ENCODE data around the gene NUDT16L1. TPM values are rescaled to one million over a fixed set of nuclear protein-coding genes. Genes with fewer than 3 reads are reported as not detected.

The NUDT16L1 gene
- total and polyA plus RNA-seq, 2 of the 4 experiments (the other 2 are of a cell fraction), result 22.9 to 44.3 TPM

GRCh38 chr16:4651827-4652226 is 41.5 kb upstream of the NUDT16L1 start:
- H2BK120ac ChIP-seq (ENCODE audit: low read depth, low read length), result no peak overlapping the region
- TF ChIP-seq CTCF (conservative IDR thresholded peaks at IDR 0.05; ENCODE audit: low read depth, low read length) (no peak), CHD1 (IDR thresholded peaks at IDR 0.05; ENCODE audit: low read depth, low read length) (no peak)
- H2AK9ac ChIP-seq (replicated peaks; ENCODE audit: low read depth, low read length, poor library complexity), result peak overlapping the region; percentile 42
- POLR2A ChIA-PET (ENCODE audit: unreplicated experiment), result no interaction called here
- no peak overlapping the region for H3K14ac ChIP-seq (replicated peaks; ENCODE audit: low read depth, low read length)
- no peak overlapping the region for H3K18ac ChIP-seq (ENCODE audit: low read depth, low read length)
- no peak overlapping the region for H3K23ac ChIP-seq (ENCODE audit: low read depth, low read length)
- no peaks in the 10 kb centered on the region for H3K27me3 ChIP-seq (ENCODE audit: control insufficient read depth, insufficient read depth, low read length)
- no peak overlapping the region for H4K8ac ChIP-seq (ENCODE audit: low read depth in 2 of 2, low read length in 2 of 2)
- no peak overlapping the region for H2BK20ac ChIP-seq (ENCODE audit: low read depth, low read length)
- peaks cover 55% of the 10 kb centered on the region for H3K36me3 ChIP-seq (ENCODE audit: control insufficient read depth, insufficient read depth, low read length)
- no peak overlapping the region for H2AFZ ChIP-seq (replicated peaks; ENCODE audit: low read length, poor library complexity)
- no peak overlapping the region for H3K27ac ChIP-seq (ENCODE audit: insufficient read depth, low read length)
- no peak for DNase-seq
- no peak overlapping the region for H3K4ac ChIP-seq (ENCODE audit: low read depth, low read length)
- BruUV-seq (replicated peaks), result no TSS peak
- peaks cover 6 to 40% of the 10 kb centered on the region in 2 experiments; a peak in 3 of 4 replicates for H3K79me1 ChIP-seq (ENCODE audit: low read depth in 1 of 2, low read length in 2 of 2)
- dilution Hi-C loops (cut with HindIII; ENCODE audit: low sequenced_read_pairs, unreplicated experiment), result no loop called here
- H2AK5ac ChIP-seq (ENCODE audit: low read depth, low read length), result no peak overlapping the region
- no peaks in the 10 kb centered on the region for H3K4me1 ChIP-seq (ENCODE audit: control insufficient read depth, insufficient read depth, low read length)
- intact Hi-C loops (cut with micrococcal nuclease), result no loop called here
- H2BK15ac ChIP-seq (ENCODE audit: low read depth, low read length), result no peak overlapping the region
- CTCF ChIA-PET, result no interaction called here
- no peaks in the 10 kb centered on the region for H3K9me3 ChIP-seq (ENCODE audit: control insufficient read depth, insufficient read depth, low read length)
- H4K20me1 ChIP-seq (ENCODE audit: insufficient read depth, low read length), result peaks cover 42% of the 10 kb centered on the region
- ATAC-seq (ENCODE audit: low read depth), result no peak
- no peak overlapping the region for H2BK5ac ChIP-seq (ENCODE audit: low read depth, low read length, poor library complexity, severe bottlenecking)
- no peak overlapping the region for H3K9ac ChIP-seq (ENCODE audit: low read depth, low read length)
- H3K9me1 ChIP-seq (ENCODE audit: insufficient read depth, low read length), result no peaks in the 10 kb centered on the region
- no peak overlapping the region for H3K4me3 ChIP-seq (ENCODE audit: insufficient read depth, low read depth, low read length)
- H3K56ac ChIP-seq (ENCODE audit: extremely low read depth, insufficient read depth, low read length), result no peak overlapping the region
- in situ Hi-C loops (cut with MboI; ENCODE audit: low sequenced_read_pairs), result no loop called here
- WGBS, 2 experiments (ENCODE audit: extremely low coverage in 2 of 2, insufficient read length in 1 of 2), result 91% methylated on average over 4 of the region's 13 CpGs; no CpG with 5 or more reads in 1 of the 2 experiments
- H4K5ac ChIP-seq (ENCODE audit: low read depth, low read length), result no peak overlapping the region
- H3K4me2 ChIP-seq (ENCODE audit: low read depth, low read length), result no peak overlapping the region
- no peak overlapping the region for H4K91ac ChIP-seq (ENCODE audit: insufficient read depth, low read depth, low read length)
